IPS-20b (cell line): ENCODE measurements around the gene ZCWPW1.
"Not testable (repeated sequence)": the region's sequence is repeated elsewhere in the genome, so short reads cannot be mapped to it uniquely, and the experiment has no call there.

Experiments
- H3K27ac ChIP-seq: one replicate; pipeline ENCODE4 v1.5.1; 2013; ENCODE audit warnings: low read length
- H3K27me3 ChIP-seq: 2 replicates; pipeline ENCODE4 v1.6.1; 2013; ENCODE audit warnings: mild to moderate bottlenecking, low read length, inconsistent platforms; ENCODE audit not compliant: insufficient read depth
- H3K36me3 ChIP-seq: 2 replicates; pipeline ENCODE4 v1.6.1; 2013; ENCODE audit warnings: low read depth, mild to moderate bottlenecking, inconsistent platforms, low read length, moderate library complexity; ENCODE audit not compliant: insufficient read depth
- H3K4me1 ChIP-seq: 2 replicates; pipeline ENCODE4 v1.6.1; 2013; ENCODE audit warnings: mild to moderate bottlenecking, control low read depth, inconsistent platforms, low read length, moderate library complexity; ENCODE audit not compliant: insufficient read depth
- H3K4me3 ChIP-seq: 2 replicates; pipeline ENCODE4 v1.5.1; 2013; ENCODE audit warnings: mild to moderate bottlenecking, low read length, inconsistent platforms
- H3K9ac ChIP-seq: 2 replicates; pipeline ENCODE4 v1.6.1; 2013; ENCODE audit warnings: low read depth, mild to moderate bottlenecking, inconsistent platforms, low read length, moderate library complexity
- H3K9me3 ChIP-seq: 2 replicates; pipeline ENCODE4 v1.6.1; 2013; ENCODE audit warnings: mild to moderate bottlenecking, low read depth, low read length, inconsistent platforms; ENCODE audit not compliant: insufficient read depth

ZCWPW1 gene

GRCh38 chr7:100390286-100391009 lies 38.1 kb downstream of the ZCWPW1 start:
- Histone ChIP-seq H3K9me3 (no peaks in the 10 kb centered on the region), H3K27ac (no peak overlapping the region), H3K36me3 (no peaks in the 10 kb centered on the region), H3K9ac (no peak overlapping the region), H3K27me3 (no peaks in the 10 kb centered on the region), H3K4me1 (no peaks in the 10 kb centered on the region), H3K4me3 (no peak overlapping the region)

DNA sequence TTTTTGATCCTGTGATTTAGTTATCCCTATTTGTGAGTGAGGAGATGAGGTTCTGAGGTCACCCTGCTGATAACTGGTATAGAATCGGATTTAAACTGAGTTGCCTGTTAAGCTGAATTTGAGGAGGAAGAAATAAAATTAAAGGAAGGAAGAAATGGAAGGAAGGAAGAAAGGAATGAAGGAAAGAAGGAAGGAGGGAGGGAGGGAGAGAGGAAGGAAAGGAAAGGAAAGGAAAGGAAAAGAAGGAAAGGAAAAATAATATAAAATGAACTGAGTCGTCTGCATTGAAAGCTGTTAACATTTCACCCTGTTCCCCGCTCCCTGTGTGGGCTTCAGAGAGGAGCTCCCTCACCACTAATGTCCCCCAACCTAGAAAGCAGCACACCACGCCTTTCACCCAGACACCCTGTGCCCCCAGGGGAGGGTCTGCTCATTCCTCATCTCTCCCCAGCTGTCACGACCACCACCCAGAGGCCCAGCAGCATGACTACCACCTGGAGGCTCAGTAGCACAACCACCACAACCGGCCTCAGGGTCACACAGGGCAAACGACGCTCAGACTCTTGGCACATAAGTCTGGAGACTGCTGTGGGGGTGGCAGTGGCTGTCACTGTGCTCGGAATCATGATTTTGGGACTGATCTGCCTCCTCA lies 38.9 kb downstream of the ZCWPW1 start:
- no peak overlapping the region for H3K27ac ChIP-seq
- no peaks in the 10 kb centered on the region for H3K27me3 ChIP-seq
- H3K4me1 ChIP-seq, result no peaks in the 10 kb centered on the region
- H3K9me3 ChIP-seq, result no peaks in the 10 kb centered on the region
- H3K4me3 ChIP-seq, result no peak overlapping the region
- H3K36me3 ChIP-seq, result no peaks in the 10 kb centered on the region
- no peak overlapping the region for H3K9ac ChIP-seq

DNA sequence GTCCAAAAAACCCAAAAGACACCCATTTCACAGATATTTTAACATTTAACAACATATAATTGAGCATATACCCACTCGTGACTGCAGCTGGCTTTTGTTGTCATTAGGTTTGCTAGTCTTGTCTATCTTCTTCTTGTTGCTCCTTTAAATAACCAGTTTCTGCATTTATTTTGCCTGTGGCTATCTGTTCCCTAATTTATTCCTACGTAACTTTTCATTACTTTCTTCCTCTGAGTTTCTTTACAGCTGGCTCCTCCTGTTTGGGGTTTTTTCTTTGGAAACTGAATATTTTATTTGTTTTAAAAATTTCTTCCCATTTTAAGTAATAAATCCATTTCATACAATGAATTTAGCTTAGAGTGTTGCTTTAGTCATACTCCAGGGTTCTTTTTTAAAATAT lies 40.8 kb downstream of the ZCWPW1 start:
- Histone ChIP-seq H3K4me3 (no peak overlapping the region), H3K9ac (no peak overlapping the region), H3K27ac (no peak overlapping the region)

DNA sequence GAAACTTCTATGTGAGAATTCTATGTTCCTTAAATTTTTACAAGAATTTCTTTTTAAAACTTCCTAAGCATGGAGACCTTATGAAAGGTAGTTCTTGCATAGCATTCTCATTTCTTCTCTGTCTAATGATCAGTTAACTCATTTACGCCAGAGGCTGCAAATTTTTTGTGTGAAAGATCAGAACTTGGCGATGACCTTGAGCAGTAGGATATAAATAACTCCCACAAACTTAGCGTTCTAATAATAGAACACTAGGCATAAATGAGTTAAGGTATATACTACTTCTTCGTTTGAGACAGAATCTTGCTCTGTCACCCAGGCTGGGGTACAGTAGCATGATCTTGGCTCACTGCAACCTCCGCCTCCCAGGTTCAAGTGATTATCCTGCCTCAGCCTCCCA lies 41.6 kb downstream of the ZCWPW1 start:
- H3K9me3 ChIP-seq, result no peaks in the 10 kb centered on the region
- no peaks in the 10 kb centered on the region for H3K4me1 ChIP-seq

More for the DNA sequence above, 40.8 kb downstream of the ZCWPW1 start:
- Histone ChIP-seq H3K27me3 (no peaks in the 10 kb centered on the region; the same call in 1 of the 2 replicates), H3K9me3 (no peaks in the 10 kb centered on the region), H3K4me1 (no peaks in the 10 kb centered on the region), H3K36me3 (no peaks in the 10 kb centered on the region)

DNA sequence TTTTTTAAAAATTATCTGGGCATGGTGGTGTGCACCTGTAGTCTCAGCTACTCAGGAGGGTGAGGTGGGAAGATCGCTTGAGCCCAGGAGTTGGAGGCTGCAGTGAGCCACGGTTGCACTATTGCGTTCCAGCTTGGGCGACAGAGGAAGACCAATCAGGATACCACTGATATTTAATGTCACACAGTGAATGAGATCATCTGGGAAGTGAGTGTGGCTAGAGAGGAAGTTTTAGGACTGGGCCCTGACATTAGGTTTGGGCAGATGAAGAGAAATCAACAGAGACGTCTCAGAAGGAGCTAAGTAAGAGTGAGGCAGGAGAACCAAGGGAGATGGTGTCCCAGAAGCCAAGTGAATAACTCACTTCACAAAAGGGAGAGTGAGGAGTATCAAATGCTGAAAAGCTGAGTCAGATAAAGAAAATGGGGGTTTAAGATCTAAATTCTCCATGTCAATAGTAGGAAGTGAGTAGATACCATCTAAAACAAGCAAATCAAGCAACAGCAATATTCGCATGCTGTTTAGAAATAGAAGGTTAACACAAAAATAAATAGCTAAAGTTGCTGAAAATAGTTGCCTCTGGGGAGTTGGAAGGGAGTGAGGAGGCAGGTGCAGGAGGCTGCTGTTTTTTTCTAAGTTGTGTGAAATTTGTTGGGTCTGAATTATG lies 43.7 kb downstream of the ZCWPW1 start:
- Histone ChIP-seq H3K9me3 (no peaks in the 10 kb centered on the region), H3K27me3 (no peaks in the 10 kb centered on the region; the same call in 1 of the 2 replicates), H3K36me3 (no peaks in the 10 kb centered on the region), H3K9ac (no peak overlapping the region), H3K4me3 (no peak overlapping the region), H3K4me1 (no peaks in the 10 kb centered on the region), H3K27ac (no peak overlapping the region)

More for the DNA sequence above, 41.6 kb downstream of the ZCWPW1 start:
- no peak overlapping the region for H3K9ac ChIP-seq
- H3K4me3 ChIP-seq, result no peak overlapping the region
- H3K36me3 ChIP-seq, result no peaks in the 10 kb centered on the region
- H3K27ac ChIP-seq, result no peak overlapping the region
- no peaks in the 10 kb centered on the region; the same call in 1 of the 2 replicates for H3K27me3 ChIP-seq

- H3K4me1 ChIP-seq, H3K27ac ChIP-seq, H3K9ac ChIP-seq, H3K9me3 ChIP-seq, H3K27me3 ChIP-seq, H3K4me3 ChIP-seq, H3K36me3 ChIP-seq: not testable (repeated sequence)
These were observed 46.2 kb downstream of the ZCWPW1 start for GRCh38 chr7:100382234-100382853.

- not testable (repeated sequence) for H3K27me3 ChIP-seq, H3K27ac ChIP-seq, H3K9me3 ChIP-seq, H3K36me3 ChIP-seq, H3K4me3 ChIP-seq, H3K9ac ChIP-seq, H3K4me1 ChIP-seq
These were observed 46.8 kb downstream of the ZCWPW1 start for GRCh38 chr7:100381531-100382233.

GRCh38 chr7:100380196-100380595 lies 48.3 kb downstream of the ZCWPW1 start:
- H3K27me3 ChIP-seq, result no peaks in the 10 kb centered on the region; the same call in 1 of the 2 replicates
- H3K4me3 ChIP-seq, result no peak overlapping the region
- no peaks in the 10 kb centered on the region for H3K9me3 ChIP-seq
- H3K4me1 ChIP-seq, result no peaks in the 10 kb centered on the region
- no peak overlapping the region for H3K27ac ChIP-seq
- no peaks in the 10 kb centered on the region for H3K36me3 ChIP-seq
- H3K9ac ChIP-seq, result no peak overlapping the region

- no peaks in the 10 kb centered on the region for H3K9me3 ChIP-seq
- no peak overlapping the region for H3K27ac ChIP-seq
- H3K4me1 ChIP-seq, result no peaks in the 10 kb centered on the region; the same call in 1 of the 2 replicates
- H3K9ac ChIP-seq, result no peak overlapping the region
- H3K36me3 ChIP-seq, result no peaks in the 10 kb centered on the region
- no peaks in the 10 kb centered on the region; the same call in 1 of the 2 replicates for H3K27me3 ChIP-seq
- no peak overlapping the region for H3K4me3 ChIP-seq
These were observed 50.3 kb downstream of the ZCWPW1 start for GRCh38 chr7:100378114-100378755.

- Histone ChIP-seq H3K4me3 (no peak overlapping the region), H3K27me3 (no peaks in the 10 kb centered on the region), H3K36me3 (no peaks in the 10 kb centered on the region), H3K27ac (no peak overlapping the region), H3K9me3 (no peaks in the 10 kb centered on the region), H3K4me1 (peaks cover 3% of the 10 kb centered on the region; the same call in 1 of the 2 replicates), H3K9ac (no peak overlapping the region)
These were observed 52.4 kb downstream of the ZCWPW1 start for GRCh38 chr7:100376066-100376465.

DNA sequence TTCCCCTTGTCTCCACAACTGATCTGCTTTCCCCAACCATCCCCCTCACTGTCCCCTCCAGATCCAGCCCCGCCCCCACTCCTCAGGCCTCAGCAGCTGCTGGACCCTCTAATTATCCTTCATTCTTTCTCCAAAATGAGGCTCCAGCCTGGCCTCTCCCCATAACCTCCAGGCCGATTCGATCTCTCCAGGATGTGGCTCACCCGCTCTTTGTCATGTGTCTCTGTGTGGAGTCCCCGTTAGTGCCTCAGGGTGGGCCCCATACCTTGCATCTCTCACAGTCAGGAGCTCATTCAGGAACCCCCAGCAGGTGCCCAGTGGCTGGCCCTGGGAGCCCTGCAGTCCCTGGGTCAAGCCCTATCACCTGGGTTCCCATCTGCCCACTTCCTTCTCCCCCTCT lies 53.9 kb downstream of the ZCWPW1 start:
- no peak overlapping the region for H3K27ac ChIP-seq

More for the DNA sequence above, 53.9 kb downstream of the ZCWPW1 start:
- Histone ChIP-seq H3K27me3 (no peaks in the 10 kb centered on the region), H3K4me3 (no peak overlapping the region), H3K9ac (no peak overlapping the region), H3K9me3 (no peaks in the 10 kb centered on the region), H3K36me3 (no peaks in the 10 kb centered on the region), H3K4me1 (peaks cover 12% of the 10 kb centered on the region; the same call in 1 of the 2 replicates)
